ENCODE results near the gene ANKS4B. TPM values are rescaled to one million over a fixed set of nuclear protein-coding genes. Genes with fewer than 3 reads are reported as not detected.
"Not testable (repeated sequence)": the region's sequence is repeated elsewhere in the genome, so short reads cannot be mapped to it uniquely, and the experiment has no call there.

Gene ANKS4B
- total RNA-seq, 1 experiment from 2014 or later: not detected

- no peak for DNase-seq (ENCODE audit: low read depth, low spot score)
- CTCF ChIA-PET: interaction anchor here (0.6 kb wide), 1 partner anchor 422 kb away, joined by 10 read pairs; no protein-coding TSS in a partner anchor
- H3K27me3 ChIP-seq (ENCODE audit: control insufficient read depth, insufficient read depth, low read length): peaks cover 22% of the 10 kb centered on the region
These were observed 38.8 kb downstream of the ANKS4B start for GRCh38 chr16:21272253-21272652.

DNA sequence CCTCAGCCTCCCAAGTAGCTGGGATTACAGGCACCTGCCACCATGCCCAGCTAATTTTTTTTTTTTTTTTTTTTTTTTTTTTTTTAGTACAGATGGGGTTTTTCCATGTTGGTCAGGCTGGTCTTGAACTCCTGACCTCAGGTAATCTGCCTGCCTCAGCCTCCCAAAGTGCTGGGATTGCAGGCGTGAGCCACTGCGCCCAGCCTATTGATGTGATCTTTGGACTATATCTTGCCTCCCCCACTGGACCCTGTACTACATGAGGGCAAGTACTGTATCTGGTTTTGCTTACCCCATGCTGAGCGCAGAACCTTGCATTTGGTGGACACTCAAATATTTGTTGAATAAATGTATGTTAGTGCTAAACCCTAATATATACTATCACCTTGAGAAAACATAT lies 39.3 kb downstream of the ANKS4B start:
- H3K27ac ChIP-seq (ENCODE audit: low read length); H3K4me3 ChIP-seq (ENCODE audit: low read depth in 2 of 2, low read length in 2 of 2); BruUV-seq (replicated peaks); in situ Hi-C loops (cut with HindIII; ENCODE audit: low pct_unique_long_range_greater_than_20kb, low sequenced_read_pairs); H3K4me1 ChIP-seq (ENCODE audit: control insufficient read depth, insufficient read depth, low read length); ATAC-seq; H3K9me3 ChIP-seq (ENCODE audit: control insufficient read depth, insufficient read depth, low read depth, low read length); DNase-seq (ENCODE audit: low read depth, low spot score); H3K36me3 ChIP-seq (ENCODE audit: control insufficient read depth, insufficient read depth, low read length): not testable (repeated sequence)
- intact Hi-C loops (cut with micrococcal nuclease; ENCODE audit: unreplicated experiment): loop anchor here (10.0 kb wide), 1 partner anchor 78 kb away; no protein-coding TSS in a partner anchor
- H3K27me3 ChIP-seq (ENCODE audit: control insufficient read depth, insufficient read depth, low read length): peaks cover 25% of the 10 kb centered on the region
- ChIA-PET CTCF (interaction anchor here (0.6 kb wide), 1 partner anchor 422 kb away, joined by 10 read pairs; no protein-coding TSS in a partner anchor), POLR2A (interaction anchor here (0.6 kb wide), 1 partner anchor 65 kb away, joined by 9 read pairs; no protein-coding TSS in a partner anchor)

More at GRCh38 chr16:21272253-21272652, 38.8 kb downstream of the ANKS4B start:
- intact Hi-C loops (cut with micrococcal nuclease; ENCODE audit: unreplicated experiment) (loop anchor here (10.0 kb wide), 1 partner anchor 77 kb away; no protein-coding TSS in a partner anchor), in situ Hi-C loops (cut with HindIII; ENCODE audit: low pct_unique_long_range_greater_than_20kb, low sequenced_read_pairs) (no loop called here)
- Histone ChIP-seq H3K4me3 (ENCODE audit: low read depth in 2 of 2, low read length in 2 of 2) (no peak overlapping the region), H3K36me3 (ENCODE audit: control insufficient read depth, insufficient read depth, low read length) (no peaks in the 10 kb centered on the region), H3K27ac (ENCODE audit: low read length) (no peak overlapping the region), H3K9me3 (ENCODE audit: control insufficient read depth, insufficient read depth, low read depth, low read length) (no peaks in the 10 kb centered on the region), H3K4me1 (ENCODE audit: control insufficient read depth, insufficient read depth, low read length) (no peaks in the 10 kb centered on the region)
- POLR2A ChIA-PET: interaction anchor here (0.6 kb wide), 1 partner anchor 64 kb away, joined by 9 read pairs; no protein-coding TSS in a partner anchor
- TF ChIP-seq POLR2AphosphoS5 (IDR thresholded peaks at IDR 0.05; ENCODE audit: low read depth, low read length) (no peak), SIN3A (IDR thresholded peaks at IDR 0.05; ENCODE audit: borderline replicate concordance, insufficient read depth, low read depth, low read length) (no peak), TCF7L2 (IDR thresholded peaks at IDR 0.05; ENCODE audit: low read depth, low read length) (no peak), CTCF (IDR thresholded peaks at IDR 0.05) (no peak)
- TF ChIP-seq, protein P1, sequence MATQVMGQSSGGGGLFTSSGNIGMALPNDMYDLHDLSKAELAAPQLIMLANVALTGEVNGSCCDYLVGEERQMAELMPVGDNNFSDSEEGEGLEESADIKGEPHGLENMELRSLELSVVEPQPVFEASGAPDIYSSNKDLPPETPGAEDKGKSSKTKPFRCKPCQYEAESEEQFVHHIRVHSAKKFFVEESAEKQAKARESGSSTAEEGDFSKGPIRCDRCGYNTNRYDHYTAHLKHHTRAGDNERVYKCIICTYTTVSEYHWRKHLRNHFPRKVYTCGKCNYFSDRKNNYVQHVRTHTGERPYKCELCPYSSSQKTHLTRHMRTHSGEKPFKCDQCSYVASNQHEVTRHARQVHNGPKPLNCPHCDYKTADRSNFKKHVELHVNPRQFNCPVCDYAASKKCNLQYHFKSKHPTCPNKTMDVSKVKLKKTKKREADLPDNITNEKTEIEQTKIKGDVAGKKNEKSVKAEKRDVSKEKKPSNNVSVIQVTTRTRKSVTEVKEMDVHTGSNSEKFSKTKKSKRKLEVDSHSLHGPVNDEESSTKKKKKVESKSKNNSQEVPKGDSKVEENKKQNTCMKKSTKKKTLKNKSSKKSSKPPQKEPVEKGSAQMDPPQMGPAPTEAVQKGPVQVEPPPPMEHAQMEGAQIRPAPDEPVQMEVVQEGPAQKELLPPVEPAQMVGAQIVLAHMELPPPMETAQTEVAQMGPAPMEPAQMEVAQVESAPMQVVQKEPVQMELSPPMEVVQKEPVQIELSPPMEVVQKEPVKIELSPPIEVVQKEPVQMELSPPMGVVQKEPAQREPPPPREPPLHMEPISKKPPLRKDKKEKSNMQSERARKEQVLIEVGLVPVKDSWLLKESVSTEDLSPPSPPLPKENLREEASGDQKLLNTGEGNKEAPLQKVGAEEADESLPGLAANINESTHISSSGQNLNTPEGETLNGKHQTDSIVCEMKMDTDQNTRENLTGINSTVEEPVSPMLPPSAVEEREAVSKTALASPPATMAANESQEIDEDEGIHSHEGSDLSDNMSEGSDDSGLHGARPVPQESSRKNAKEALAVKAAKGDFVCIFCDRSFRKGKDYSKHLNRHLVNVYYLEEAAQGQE (IDR thresholded peaks at IDR 0.05; ENCODE audit: insufficient read depth in 1 of 2, low read depth in 2 of 2, low read length in 1 of 2): no peak
- no peak for ATAC-seq
- BruUV-seq (replicated peaks): no TSS peak

- Histone ChIP-seq H3K4me1 (ENCODE audit: control insufficient read depth, insufficient read depth, low read length) (peaks cover 5% of the 10 kb centered on the region), H3K4me3 (ENCODE audit: low read depth in 2 of 2, low read length in 2 of 2) (no peak overlapping the region), H3K36me3 (ENCODE audit: control insufficient read depth, insufficient read depth, low read length) (no peaks in the 10 kb centered on the region), H3K9me3 (ENCODE audit: control insufficient read depth, insufficient read depth, low read depth, low read length) (no peaks in the 10 kb centered on the region), H3K27me3 (ENCODE audit: control insufficient read depth, insufficient read depth, low read length) (peaks cover 34% of the 10 kb centered on the region), H3K27ac (ENCODE audit: low read length) (no peak overlapping the region)
- DNase-seq (ENCODE audit: low read depth, low spot score): no peak
- CTCF ChIA-PET: no interaction called here
- TF ChIP-seq, protein P1 (IDR thresholded peaks at IDR 0.05; ENCODE audit: insufficient read depth in 1 of 2, low read depth in 2 of 2, low read length in 1 of 2): no peak
- TF ChIP-seq TCF7L2 (IDR thresholded peaks at IDR 0.05; ENCODE audit: low read depth, low read length) (no peak), POLR2AphosphoS5 (IDR thresholded peaks at IDR 0.05; ENCODE audit: low read depth, low read length) (no peak), CTCF (IDR thresholded peaks at IDR 0.05) (no peak), SIN3A (IDR thresholded peaks at IDR 0.05; ENCODE audit: borderline replicate concordance, insufficient read depth, low read depth, low read length) (no peak)
- POLR2A ChIA-PET: no interaction called here
- no peak for ATAC-seq
- in situ Hi-C loops (cut with HindIII; ENCODE audit: low pct_unique_long_range_greater_than_20kb, low sequenced_read_pairs): no loop called here
- no TSS peak for BruUV-seq (replicated peaks)
- intact Hi-C loops (cut with micrococcal nuclease; ENCODE audit: unreplicated experiment): loop anchor here (10.0 kb wide), 1 partner anchor 79 kb away; no protein-coding TSS in a partner anchor
These were observed 40.8 kb downstream of the ANKS4B start for GRCh38 chr16:21274172-21274726.
